ENCODE data around the gene BLMH. TPM values are rescaled to one million over a fixed set of nuclear protein-coding genes. Genes with fewer than 3 reads are reported as not detected.

The BLMH gene
- polyA plus RNA-seq, 1 of the 3 experiments (the other 2 are of a cell fraction), result 19.4 TPM

DNA sequence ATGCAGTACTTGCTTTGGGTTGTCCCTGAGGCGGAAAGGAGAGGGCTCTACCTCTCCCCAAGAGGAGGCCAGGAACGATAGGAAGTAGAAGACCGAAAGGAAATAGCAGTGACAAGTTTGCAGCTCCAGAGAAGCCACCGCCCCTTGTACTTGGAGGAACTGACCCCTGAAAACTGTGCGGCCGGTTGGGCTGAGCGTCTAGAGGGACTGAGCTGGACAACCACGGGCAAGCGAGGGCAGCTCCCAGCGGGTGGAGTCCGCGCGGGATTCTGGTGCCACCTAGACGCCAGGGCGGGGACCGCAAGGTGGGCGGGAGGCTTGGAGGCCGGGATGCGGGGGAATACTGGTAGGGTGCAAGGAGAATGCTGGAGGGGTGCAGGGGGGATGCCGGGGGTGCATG is 55.0 kb downstream of the BLMH start:
- peaks cover 24% of the 10 kb centered on the region for H3K27me3 ChIP-seq (ENCODE audit: insufficient read depth)
- no peaks in the 10 kb centered on the region for H3K9me3 ChIP-seq
- POLR2A ChIA-PET, result no interaction called here
- H3K27ac ChIP-seq (ENCODE audit: low read depth in 2 of 2, low read length in 1 of 2), result no peak overlapping the region
- no peak overlapping the region; a peak in 2 of 4 replicates for H3K4me3 ChIP-seq (ENCODE audit: low read depth in 2 of 2, low read length in 1 of 2)
- peaks cover 0 to 8% of the 10 kb centered on the region in 2 experiments; a peak in 1 of 4 replicates for H3K4me1 ChIP-seq (ENCODE audit: control insufficient read depth in 1 of 2, insufficient read depth in 2 of 2, low read depth in 1 of 2, low read length in 1 of 2)
- peak; percentile 87 for DNase-seq
- no peaks in the 10 kb centered on the region for H3K79me2 ChIP-seq (ENCODE audit: insufficient read depth)
- H2AFZ ChIP-seq (ENCODE audit: low read depth), result no peak overlapping the region
- no peaks in the 10 kb centered on the region for H3F3A ChIP-seq (replicated peaks; ENCODE audit: insufficient read depth)
- H4K20me1 ChIP-seq (ENCODE audit: insufficient read depth), result no peaks in the 10 kb centered on the region
- H3K36me3 ChIP-seq (replicated peaks in 1 of 2; ENCODE audit: control insufficient read depth in 1 of 2, insufficient read depth in 2 of 2, low read length in 1 of 2), result no peaks in the 10 kb centered on the region
- H3K9me2 ChIP-seq, result no peaks in the 10 kb centered on the region
- H3K4me2 ChIP-seq, result no peak overlapping the region; the same call in 1 of the 2 replicates
- H3K9ac ChIP-seq, result no peak overlapping the region
- 16% methylated on average over 19 of the region's 20 CpGs for WGBS (ENCODE audit: low lambda C conversion rate)
- TF ChIP-seq, protein P1, sequence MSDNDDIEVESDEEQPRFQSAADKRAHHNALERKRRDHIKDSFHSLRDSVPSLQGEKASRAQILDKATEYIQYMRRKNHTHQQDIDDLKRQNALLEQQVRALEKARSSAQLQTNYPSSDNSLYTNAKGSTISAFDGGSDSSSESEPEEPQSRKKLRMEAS (IDR thresholded peaks at IDR 0.05; ENCODE audit: low read depth), result no peak
- TF ChIP-seq, protein P2, sequence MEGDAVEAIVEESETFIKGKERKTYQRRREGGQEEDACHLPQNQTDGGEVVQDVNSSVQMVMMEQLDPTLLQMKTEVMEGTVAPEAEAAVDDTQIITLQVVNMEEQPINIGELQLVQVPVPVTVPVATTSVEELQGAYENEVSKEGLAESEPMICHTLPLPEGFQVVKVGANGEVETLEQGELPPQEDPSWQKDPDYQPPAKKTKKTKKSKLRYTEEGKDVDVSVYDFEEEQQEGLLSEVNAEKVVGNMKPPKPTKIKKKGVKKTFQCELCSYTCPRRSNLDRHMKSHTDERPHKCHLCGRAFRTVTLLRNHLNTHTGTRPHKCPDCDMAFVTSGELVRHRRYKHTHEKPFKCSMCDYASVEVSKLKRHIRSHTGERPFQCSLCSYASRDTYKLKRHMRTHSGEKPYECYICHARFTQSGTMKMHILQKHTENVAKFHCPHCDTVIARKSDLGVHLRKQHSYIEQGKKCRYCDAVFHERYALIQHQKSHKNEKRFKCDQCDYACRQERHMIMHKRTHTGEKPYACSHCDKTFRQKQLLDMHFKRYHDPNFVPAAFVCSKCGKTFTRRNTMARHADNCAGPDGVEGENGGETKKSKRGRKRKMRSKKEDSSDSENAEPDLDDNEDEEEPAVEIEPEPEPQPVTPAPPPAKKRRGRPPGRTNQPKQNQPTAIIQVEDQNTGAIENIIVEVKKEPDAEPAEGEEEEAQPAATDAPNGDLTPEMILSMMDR (IDR thresholded peaks at IDR 0.05), result peak; percentile 29
- TF ChIP-seq TCF12 (IDR thresholded peaks at IDR 0.05), result no peak
- TF ChIP-seq RAD21 (IDR thresholded peaks at IDR 0.05; ENCODE audit: low read length), result peak; percentile 68
- no peak for TF ChIP-seq MEF2A (IDR thresholded peaks at IDR 0.05; ENCODE audit: borderline replicate concordance, low read depth)
- TF ChIP-seq MXI1 (IDR thresholded peaks at IDR 0.05; ENCODE audit: low read depth, low read length), result no peak
- no peak for TF ChIP-seq POLR2AphosphoS5 (IDR thresholded peaks at IDR 0.05; ENCODE audit: low read depth, low read length)
- TF ChIP-seq JUND (IDR thresholded peaks at IDR 0.05), result no peak
- TF ChIP-seq CHD2 (IDR thresholded peaks at IDR 0.05; ENCODE audit: low read length, partially characterized antibody), result no peak
- no peak for TF ChIP-seq RCOR1 (IDR thresholded peaks at IDR 0.05; ENCODE audit: low read length)
- TF ChIP-seq YY1 (IDR thresholded peaks at IDR 0.05; ENCODE audit: low read depth), result no peak
- peak; percentile 39 for TF ChIP-seq SMC3 (IDR thresholded peaks at IDR 0.05; ENCODE audit: low read depth, low read length)
- TF ChIP-seq RXRA (IDR thresholded peaks at IDR 0.05; ENCODE audit: borderline replicate concordance, low read depth), result no peak
- no peak for TF ChIP-seq EZH2phosphoT487 (IDR thresholded peaks at IDR 0.05; ENCODE audit: borderline replicate concordance, low read depth)
- CTCF ChIA-PET, result interaction anchor here (0.6 to 6.0 kb wide), 26 partner anchors 10 to 143 kb away, joined by 3 to 65 read pairs (median 4); no protein-coding TSS in a partner anchor

DNA sequence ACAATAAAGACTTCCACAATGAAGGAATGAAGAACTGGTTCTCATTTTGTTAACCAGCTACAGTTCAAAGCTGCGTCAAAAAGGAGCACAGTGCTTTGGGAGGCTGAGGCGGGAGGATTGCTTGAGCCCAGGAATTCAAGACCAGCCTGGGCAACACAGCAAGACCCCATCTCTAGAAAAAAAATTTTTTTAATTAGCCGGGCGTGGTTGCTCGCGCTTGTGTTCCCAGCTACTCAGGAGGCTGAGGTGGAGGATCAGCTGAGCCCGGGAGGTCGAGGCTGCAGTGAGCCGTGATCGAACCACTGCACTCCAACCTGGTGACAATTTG is 55.5 kb downstream of the BLMH start:
- POLR2A ChIA-PET, result no interaction called here

More for the DNA sequence above, 55.5 kb downstream of the BLMH start:
- Histone ChIP-seq H3K27me3 (ENCODE audit: insufficient read depth) (peaks cover 24% of the 10 kb centered on the region), H3K4me3 (ENCODE audit: low read depth in 2 of 2, low read length in 1 of 2) (peak overlapping the region; percentile 44 to 59; a peak in 3 of 4 replicates), H3K9ac (no peak overlapping the region), H3F3A (replicated peaks; ENCODE audit: insufficient read depth) (no peaks in the 10 kb centered on the region), H3K9me2 (no peaks in the 10 kb centered on the region), H3K4me1 (ENCODE audit: control insufficient read depth in 1 of 2, insufficient read depth in 2 of 2, low read depth in 1 of 2, low read length in 1 of 2) (peaks cover 0 to 8% of the 10 kb centered on the region in 2 experiments; a peak in 1 of 4 replicates), H3K36me3 (replicated peaks in 1 of 2; ENCODE audit: control insufficient read depth in 1 of 2, insufficient read depth in 2 of 2, low read length in 1 of 2) (no peaks in the 10 kb centered on the region), H4K20me1 (ENCODE audit: insufficient read depth) (no peaks in the 10 kb centered on the region), H3K4me2 (peak overlapping the region; percentile 93), H2AFZ (ENCODE audit: low read depth) (peak overlapping the region; percentile 78; the same call in 1 of the 2 replicates), H3K27ac (ENCODE audit: low read depth in 2 of 2, low read length in 1 of 2) (no peak overlapping the region), H3K79me2 (ENCODE audit: insufficient read depth) (no peaks in the 10 kb centered on the region), H3K9me3 (no peaks in the 10 kb centered on the region)
- TF ChIP-seq, protein P3, sequence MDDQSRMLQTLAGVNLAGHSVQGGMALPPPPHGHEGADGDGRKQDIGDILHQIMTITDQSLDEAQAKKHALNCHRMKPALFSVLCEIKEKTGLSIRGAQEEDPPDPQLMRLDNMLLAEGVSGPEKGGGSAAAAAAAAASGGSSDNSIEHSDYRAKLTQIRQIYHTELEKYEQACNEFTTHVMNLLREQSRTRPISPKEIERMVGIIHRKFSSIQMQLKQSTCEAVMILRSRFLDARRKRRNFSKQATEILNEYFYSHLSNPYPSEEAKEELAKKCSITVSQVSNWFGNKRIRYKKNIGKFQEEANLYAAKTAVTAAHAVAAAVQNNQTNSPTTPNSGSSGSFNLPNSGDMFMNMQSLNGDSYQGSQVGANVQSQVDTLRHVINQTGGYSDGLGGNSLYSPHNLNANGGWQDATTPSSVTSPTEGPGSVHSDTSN (IDR thresholded peaks at IDR 0.05), result no peak
- TF ChIP-seq, protein P4, sequence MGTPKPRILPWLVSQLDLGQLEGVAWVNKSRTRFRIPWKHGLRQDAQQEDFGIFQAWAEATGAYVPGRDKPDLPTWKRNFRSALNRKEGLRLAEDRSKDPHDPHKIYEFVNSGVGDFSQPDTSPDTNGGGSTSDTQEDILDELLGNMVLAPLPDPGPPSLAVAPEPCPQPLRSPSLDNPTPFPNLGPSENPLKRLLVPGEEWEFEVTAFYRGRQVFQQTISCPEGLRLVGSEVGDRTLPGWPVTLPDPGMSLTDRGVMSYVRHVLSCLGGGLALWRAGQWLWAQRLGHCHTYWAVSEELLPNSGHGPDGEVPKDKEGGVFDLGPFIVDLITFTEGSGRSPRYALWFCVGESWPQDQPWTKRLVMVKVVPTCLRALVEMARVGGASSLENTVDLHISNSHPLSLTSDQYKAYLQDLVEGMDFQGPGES (IDR thresholded peaks at IDR 0.05; ENCODE audit: low read depth, low read length), result no peak
- TF ChIP-seq POLR2AphosphoS5 (IDR thresholded peaks at IDR 0.05; ENCODE audit: low read depth, low read length), result no peak
- no peak for TF ChIP-seq RAD21 (IDR thresholded peaks at IDR 0.05; ENCODE audit: low read length)
- TF ChIP-seq, protein P5, sequence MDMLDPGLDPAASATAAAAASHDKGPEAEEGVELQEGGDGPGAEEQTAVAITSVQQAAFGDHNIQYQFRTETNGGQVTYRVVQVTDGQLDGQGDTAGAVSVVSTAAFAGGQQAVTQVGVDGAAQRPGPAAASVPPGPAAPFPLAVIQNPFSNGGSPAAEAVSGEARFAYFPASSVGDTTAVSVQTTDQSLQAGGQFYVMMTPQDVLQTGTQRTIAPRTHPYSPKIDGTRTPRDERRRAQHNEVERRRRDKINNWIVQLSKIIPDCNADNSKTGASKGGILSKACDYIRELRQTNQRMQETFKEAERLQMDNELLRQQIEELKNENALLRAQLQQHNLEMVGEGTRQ (IDR thresholded peaks at IDR 0.05; ENCODE audit: borderline replicate concordance, low read depth, low read length), result no peak
- TF ChIP-seq NRF1 (IDR thresholded peaks at IDR 0.05; ENCODE audit: low read depth, low read length), result no peak
- TF ChIP-seq NFIC (IDR thresholded peaks at IDR 0.05; ENCODE audit: borderline replicate concordance), result no peak
- TF ChIP-seq, protein P2 (IDR thresholded peaks at IDR 0.05), result no peak
- no peak for TF ChIP-seq SMC3 (IDR thresholded peaks at IDR 0.05; ENCODE audit: low read depth, low read length)
- WGBS (ENCODE audit: low lambda C conversion rate), result 80% methylated on average over 10 of the region's 10 CpGs
- CTCF ChIA-PET, result interaction anchor here (0.6 to 6.0 kb wide), 26 partner anchors 9 to 143 kb away, joined by 3 to 65 read pairs (median 4); no protein-coding TSS in a partner anchor
- no peak for DNase-seq
